Stomach (tissue), 9 donors: ENCODE data around the gene BRAP. TPM values are rescaled to one million over a fixed set of nuclear protein-coding genes. Genes with fewer than 3 reads are reported as not detected.
A peak's percentile ranks its signal among the peaks of the same experiment; 100 is the strongest.

Experiments
- DNase-seq, 2 donors: peaks; one replicate each; pipeline versions ENCODE4 v3.0.0 to v3.0.0-alpha.2; 2013 to 2019
- H3K27ac ChIP-seq, 5 donors: fragments of 200-600 bp in 4 of 5; sonication (generic) in 4 of 5; one replicate each; pipeline ENCODE4 v1.5.1; 2013 to 2019; ENCODE audit warnings: mild to moderate bottlenecking in 1 of 5, moderate library complexity in 1 of 5
- H3K27me3 ChIP-seq, 3 donors: fragments of 200-600 bp; sonication (generic); one replicate each; pipeline ENCODE4 v1.5.1; 2017 to 2019; ENCODE audit warnings: mixed run types in 1 of 3
- H3K36me3 ChIP-seq, 4 donors: fragments of 200-600 bp; sonication (generic); 1 replicate in 3 of 4; 2 replicates in 1 of 4; pipeline ENCODE4 v1.5.1; 2016 to 2019
- H3K4me1 ChIP-seq, 4 donors: fragments of 200-600 bp; sonication (generic); one replicate each; pipeline ENCODE4 v1.5.1; 2016 to 2019
- H3K4me3 ChIP-seq, 4 donors: fragments of 200-600 bp; sonication (generic) in 3 of 4; one replicate each; pipeline ENCODE4 v1.5.1; 2016 to 2019; ENCODE audit warnings: mild to moderate bottlenecking in 1 of 4
- H3K9me3 ChIP-seq, 4 donors: fragments of 200-600 bp; sonication (generic); one replicate each; pipeline ENCODE4 v1.5.1; 2016 to 2019
- EP300 ChIP-seq: sonication (generic); formaldehyde crosslinking; IDR thresholded peaks from one replicate; pipeline ENCODE4 v1.6.1; 2017; ENCODE audit warnings: antibody characterized with exemption
- POLR2A ChIP-seq, 4 donors: fragments of 450-650 bp; IDR thresholded peaks; one replicate each; pipeline ENCODE4 v1.6.1; 2016; ENCODE audit warnings: antibody characterized with exemption in 4 of 4, control low read depth in 2 of 4, mild to moderate bottlenecking in 1 of 4, moderate library complexity in 1 of 4
- POLR2AphosphoS5 ChIP-seq, 3 donors: sonication (generic); formaldehyde crosslinking; IDR thresholded peaks; one replicate each; pipeline ENCODE4 v1.6.1; 2016; ENCODE audit warnings: antibody characterized with exemption in 3 of 3
- WGBS, 5 donors: extraction: QIAGEN DNeasy Blood & Tissue Kit in 3 of 5; methylation state at CpG; one replicate each; pipeline versions ENCODE4 v1.1.5 to v1.1.7; 2013 to 2018; 5-methylcytosine and 5-hydroxymethylcytosine counted together
- intact Hi-C: fragments of 100-400 bp; cut with DNase I; formaldehyde crosslinking; loops from one replicate; pipeline ENCODE4 v1.15.1; 2023; ENCODE audit warnings: low total_unique reads
- polyA plus RNA-seq, 3 donors: library from polyadenylated mRNA; stranded (reverse); fragments of 200-250 nt; gene quantifications; one replicate each; pipeline ENCODE4 v1.2.3, GENCODE V29; 2013
- total RNA-seq, 5 donors: library from RNA; depleted of rRNA; stranded (reverse); fragments of >200 nt; gene quantifications; one replicate each; pipeline versions ENCODE4 v1.1.0 to v1.2.3, GENCODE V29; 2014 to 2016
- TF ChIP-seq, protein P1 (sequence below), 7 experiments: fragments of 450-650 bp in 4 of 7; fragments of 200-600 bp in 3 of 7; sonication (generic) in 3 of 7; IDR thresholded peaks; one replicate each; pipeline ENCODE4 v1.5.1; 2016 to 2019; ENCODE audit warnings: antibody characterized with exemption in 7 of 7, control low read depth in 2 of 7, mild to moderate bottlenecking in 1 of 7
- donor health status: healthy with polysubstance abuse.
- donor health status: Bipolar disorder and iron deficiency.
- donor health status: healthy.

Gene BRAP
- total and polyA plus RNA-seq, 8 donors = 5.6 to 43.2 (median 16.6) TPM

GRCh38 chr12:111692575-111693210 is 6.9 kb upstream of the BRAP start:
- Histone ChIP-seq H3K9me3 (no peaks in the 10 kb centered on the region), H3K4me3 (no peak overlapping the region), H3K27me3 (no peaks in the 10 kb centered on the region), H3K27ac (no peak overlapping the region), H3K4me1 (peaks cover 0 to 3% (median under 1%) of the 10 kb centered on the region in 4 donors), H3K36me3 (peaks cover 27 to 57% (median 54%) of the 10 kb centered on the region in 4 donors)
- peak in 1 of 2 donors; percentile 2 for DNase-seq
- WGBS, 5 donors = 83 to 91% (median 91%) methylated on average over 14 to 15 of the region's 15 CpGs
- TF ChIP-seq EP300 (no peak), POLR2AphosphoS5 (IDR thresholded peaks at IDR 0.05) (no peak), POLR2A (IDR thresholded peaks at IDR 0.05) (no peak)
- TF ChIP-seq, protein P1, sequence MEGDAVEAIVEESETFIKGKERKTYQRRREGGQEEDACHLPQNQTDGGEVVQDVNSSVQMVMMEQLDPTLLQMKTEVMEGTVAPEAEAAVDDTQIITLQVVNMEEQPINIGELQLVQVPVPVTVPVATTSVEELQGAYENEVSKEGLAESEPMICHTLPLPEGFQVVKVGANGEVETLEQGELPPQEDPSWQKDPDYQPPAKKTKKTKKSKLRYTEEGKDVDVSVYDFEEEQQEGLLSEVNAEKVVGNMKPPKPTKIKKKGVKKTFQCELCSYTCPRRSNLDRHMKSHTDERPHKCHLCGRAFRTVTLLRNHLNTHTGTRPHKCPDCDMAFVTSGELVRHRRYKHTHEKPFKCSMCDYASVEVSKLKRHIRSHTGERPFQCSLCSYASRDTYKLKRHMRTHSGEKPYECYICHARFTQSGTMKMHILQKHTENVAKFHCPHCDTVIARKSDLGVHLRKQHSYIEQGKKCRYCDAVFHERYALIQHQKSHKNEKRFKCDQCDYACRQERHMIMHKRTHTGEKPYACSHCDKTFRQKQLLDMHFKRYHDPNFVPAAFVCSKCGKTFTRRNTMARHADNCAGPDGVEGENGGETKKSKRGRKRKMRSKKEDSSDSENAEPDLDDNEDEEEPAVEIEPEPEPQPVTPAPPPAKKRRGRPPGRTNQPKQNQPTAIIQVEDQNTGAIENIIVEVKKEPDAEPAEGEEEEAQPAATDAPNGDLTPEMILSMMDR (IDR thresholded peaks at IDR 0.05) = no peak
- intact Hi-C loops = no loop called here

- intact Hi-C loops = no loop called here
- Histone ChIP-seq H3K9me3 (no peaks in the 10 kb centered on the region), H3K27me3 (no peaks in the 10 kb centered on the region), H3K4me3 (no peak overlapping the region), H3K36me3 (peaks cover 27 to 43% (median 40%) of the 10 kb centered on the region in 4 donors), H3K27ac (no peak overlapping the region), H3K4me1 (peaks cover 4 to 17% (median 12%) of the 10 kb centered on the region in 4 donors)
- 94 to 99% (median 96%) methylated on average over 3 of the region's 3 CpGs for WGBS, 5 donors
- no peak for DNase-seq
- TF ChIP-seq POLR2AphosphoS5 (IDR thresholded peaks at IDR 0.05) (no peak), POLR2A (IDR thresholded peaks at IDR 0.05) (no peak), EP300 (no peak)
- TF ChIP-seq, protein P1 (IDR thresholded peaks at IDR 0.05) = no peak
Measured at GRCh38 chr12:111691262-111691661, 5.5 kb upstream of the BRAP start.

DNA sequence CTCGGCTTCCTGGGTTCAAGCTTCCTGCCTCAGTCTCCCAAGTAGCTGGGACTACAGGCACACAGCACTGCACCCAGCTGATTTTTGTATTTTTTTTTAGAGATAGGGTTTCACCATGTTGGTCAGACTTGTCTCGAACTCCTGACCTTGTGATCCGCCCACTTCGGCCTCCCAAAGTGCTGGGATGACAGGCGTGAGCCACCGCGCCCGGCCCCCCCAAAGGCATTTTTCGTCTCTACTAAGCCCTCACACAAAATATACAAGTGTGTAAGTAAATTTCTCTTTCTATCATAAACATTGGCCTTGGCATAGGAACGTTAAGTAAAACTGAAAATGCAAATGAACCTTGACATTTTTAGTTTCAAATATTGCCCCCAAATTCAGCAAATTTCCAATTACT is 2.2 kb upstream of the BRAP start:
- no peak for TF ChIP-seq EP300
- TF ChIP-seq POLR2AphosphoS5 (IDR thresholded peaks at IDR 0.05) = no peak
- no peak for TF ChIP-seq POLR2A (IDR thresholded peaks at IDR 0.05)
- TF ChIP-seq, protein P1 (IDR thresholded peaks at IDR 0.05) = no peak
- intact Hi-C loops = no loop called here
- Histone ChIP-seq H3K36me3 (peaks cover 3 to 13% (median 10%) of the 10 kb centered on the region in 4 donors), H3K9me3 (no peaks in the 10 kb centered on the region), H3K27me3 (no peaks in the 10 kb centered on the region), H3K27ac (no peak overlapping the region), H3K4me3 (no peak overlapping the region), H3K4me1 (peaks cover 16 to 41% (median 33%) of the 10 kb centered on the region in 4 donors)
- WGBS, 5 donors = 81 to 91% (median 87%) methylated on average over 10 of the region's 10 CpGs
- no peak for DNase-seq

GRCh38 chr12:111687255-111687654 is 1.5 kb upstream of the BRAP start:
- no peak for TF ChIP-seq POLR2AphosphoS5 (IDR thresholded peaks at IDR 0.05)
- no peak for TF ChIP-seq EP300
- no peak for TF ChIP-seq POLR2A (IDR thresholded peaks at IDR 0.05)
- TF ChIP-seq, protein P1 (IDR thresholded peaks at IDR 0.05) = no peak
- intact Hi-C loops = no loop called here
- Histone ChIP-seq H3K4me3 (peak overlapping the region in 3 of 4 donors; percentile 91 to 99 (median 94)), H3K27ac (peak overlapping the region in 1 of 5 donors; percentile 91), H3K27me3 (no peaks in the 10 kb centered on the region), H3K4me1 (peaks cover 16 to 41% (median 33%) of the 10 kb centered on the region in 4 donors), H3K9me3 (no peaks in the 10 kb centered on the region), H3K36me3 (peaks cover 4 to 14% (median 10%) of the 10 kb centered on the region in 4 donors)
- 43 to 50% (median 47%) methylated on average over 2 of the region's 2 CpGs for WGBS, 5 donors
- peak in 1 of 2 donors; percentile 5 for DNase-seq
